A673 (cell line): ENCODE results near the gene GALNT10.

Experiments
- CTCF ChIP-seq: fragments of 300-800, 200-600 bp; sonication (generic); conservative IDR thresholded peaks from 2 replicates; pipeline ENCODE4 v1.5.1; 2017; ENCODE audit warnings: low read depth, mild to moderate bottlenecking, antibody characterized with exemption, low read length, moderate library complexity, mixed read lengths
- EZH2 ChIP-seq: fragments of 200-600 bp; sonication (generic); IDR thresholded peaks from 2 replicates; pipeline ENCODE4 v1.6.1; 2017; ENCODE audit warnings: borderline replicate concordance, low read depth, mild to moderate bottlenecking, mixed read lengths, antibody characterized with exemption, low read length; ENCODE audit not compliant: poor library complexity, severe bottlenecking

GRCh38 chr5:154163327-154164248 lies 26.9 kb upstream of the GALNT10 start:
- TF ChIP-seq CTCF = no peak
- TF ChIP-seq EZH2 = no peak
